Neural progenitor cell (in vitro differentiated cells): ENCODE data around the gene RASGRF1.

Source experiments
- CTCF ChIP-seq: fragments of 200-600 bp; sonication (generic); IDR thresholded peaks from 2 replicates; pipeline ENCODE4 v1.5.1; 2017; ENCODE audit warnings: antibody characterized with exemption, mild to moderate bottlenecking
- EZH2phosphoT487 ChIP-seq: fragments of 200-600 bp; sonication (generic); IDR thresholded peaks from 2 replicates; pipeline ENCODE4 v1.6.1; 2017; ENCODE audit warnings: antibody characterized with exemption

GRCh38 chr15:78946493-78946892, 144.1 kb downstream of the RASGRF1 start:
- TF ChIP-seq CTCF (no peak), EZH2phosphoT487 (no peak)
